ENCODE results near the gene FFAR3.

Gene FFAR3

DNA sequence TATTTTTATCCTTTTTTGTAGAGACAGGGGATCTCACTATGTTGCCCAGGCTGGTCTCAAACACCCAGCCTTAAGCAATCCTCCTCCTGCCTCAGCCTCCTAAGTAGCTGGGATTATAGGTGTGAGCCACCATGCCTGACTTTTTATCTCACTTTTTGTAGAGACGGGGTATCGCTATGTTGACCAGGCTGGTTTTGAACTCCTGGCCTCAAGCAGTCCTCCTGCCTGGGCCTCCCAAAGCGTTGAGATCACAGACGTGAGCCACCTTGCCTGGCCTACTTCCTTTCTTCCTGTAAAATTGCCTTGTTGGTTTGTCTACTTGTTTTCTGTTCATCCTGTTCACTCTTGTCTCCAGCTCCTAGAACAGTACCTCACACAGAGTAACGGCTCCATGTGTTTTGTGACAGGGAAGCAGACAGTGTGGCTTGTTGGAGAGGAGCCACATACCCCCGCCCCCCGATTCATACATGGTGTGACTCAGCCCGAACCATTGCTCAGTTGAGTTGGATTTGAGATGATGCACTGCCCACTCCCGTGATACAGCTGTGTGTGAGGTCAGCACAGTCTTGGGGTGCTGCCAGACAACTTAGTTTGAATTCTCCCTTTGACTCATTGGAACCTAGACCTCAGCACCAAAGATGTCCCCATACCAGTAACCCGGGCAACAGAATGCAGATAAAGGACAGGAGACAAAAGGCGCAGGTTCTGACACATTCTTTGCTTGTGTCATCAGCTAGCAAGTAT lies 46.8 kb downstream of the FFAR3 start:
- no peak for DNase-seq

DNA sequence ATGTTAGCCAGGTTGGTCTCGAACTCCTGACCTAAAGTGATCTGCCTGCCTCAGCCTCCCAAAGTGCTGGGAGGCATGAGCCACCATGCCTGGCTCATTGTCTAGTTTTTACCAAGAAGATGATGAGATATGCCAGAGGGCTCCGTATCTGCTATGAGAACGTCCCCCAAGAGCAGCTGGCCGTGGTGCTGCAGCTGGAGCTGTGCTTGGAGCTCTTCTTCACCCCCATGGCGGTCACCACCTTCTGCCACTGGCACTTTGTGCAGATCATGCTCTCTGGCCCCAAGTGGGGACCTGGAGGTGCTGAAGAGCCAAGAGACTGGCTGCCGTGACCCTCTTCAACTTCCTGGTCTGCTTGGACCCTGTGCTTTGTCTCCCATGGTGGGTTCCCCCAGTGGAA lies 49.4 kb downstream of the FFAR3 start:
- DNase-seq: no peak

DNA sequence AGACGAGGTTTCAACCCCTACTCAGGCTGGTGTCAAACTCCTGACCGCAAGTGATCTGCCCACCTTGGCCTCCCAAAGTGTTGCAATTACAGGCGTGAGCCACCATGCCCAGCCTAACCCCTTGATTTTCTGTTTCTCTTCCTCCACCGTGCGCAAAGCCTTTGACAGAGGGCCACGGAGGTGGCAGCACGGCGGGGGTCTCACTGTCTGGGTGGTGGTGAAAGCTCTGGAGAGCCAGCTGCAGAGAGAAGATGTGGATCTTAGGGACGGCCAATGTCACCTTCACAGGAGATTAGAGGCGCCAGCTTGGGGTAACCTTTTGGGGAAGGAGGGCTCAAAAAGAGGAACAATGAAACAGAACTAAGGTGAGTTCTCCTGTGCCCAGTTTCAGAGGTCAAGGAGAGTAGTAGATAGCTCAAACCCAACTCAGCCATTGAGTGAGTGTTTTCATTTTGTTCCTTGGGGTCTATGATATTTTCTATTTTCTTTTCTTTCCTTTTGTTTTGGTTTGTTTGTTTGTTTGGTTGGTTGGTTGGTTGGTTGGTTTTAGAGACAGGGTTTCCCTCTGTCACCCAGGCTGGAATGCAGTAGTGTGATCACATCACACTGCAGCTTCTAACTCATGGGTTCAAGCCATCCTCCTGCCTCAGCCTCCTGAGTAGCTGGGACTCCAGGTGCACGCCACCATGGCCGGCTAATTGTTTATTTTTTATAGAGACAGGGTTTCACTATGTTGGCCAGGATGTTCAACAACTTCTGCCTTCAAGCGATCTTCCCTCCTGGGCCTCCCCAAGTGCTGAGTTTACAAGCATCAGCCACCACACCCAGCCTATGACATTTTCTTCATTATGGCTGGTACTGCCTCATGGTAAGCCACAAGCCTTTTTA lies 50.3 kb downstream of the FFAR3 start:
- no peak for DNase-seq

DNA sequence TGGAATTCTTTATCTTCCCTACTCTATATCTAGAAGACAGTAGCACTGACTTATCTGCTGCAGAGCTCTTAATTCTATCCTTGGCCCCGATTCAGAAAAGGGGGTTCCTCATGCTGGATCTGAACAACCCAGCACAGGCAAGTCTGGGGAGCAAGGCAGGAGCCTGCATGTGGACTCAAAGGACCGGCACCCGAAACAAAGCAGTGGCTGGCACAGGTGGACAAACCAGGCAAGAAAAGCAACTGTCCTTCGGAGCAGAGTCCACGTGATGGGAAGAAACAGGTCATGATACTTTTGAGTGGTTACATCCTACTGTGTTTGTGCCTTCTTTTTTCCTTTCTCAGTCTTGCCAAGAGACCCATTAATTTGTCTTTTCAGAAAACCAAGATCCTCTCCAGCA lies 50.9 kb downstream of the FFAR3 start:
- no peak for DNase-seq

Data from DMS79 treated with DMSO at 0.1 percent for 48 hours (cell line).